NCI-H128 (cell line): ENCODE data around the gene ZNF697.
A peak's percentile ranks its signal among the peaks of the same experiment; 100 is the strongest.
"Not testable (repeated sequence)": the region's sequence is repeated elsewhere in the genome, so short reads cannot be mapped to it uniquely, and the experiment has no call there.

Experiments
- DNase-seq: peaks from one replicate; lab custom pipeline; 2025; ENCODE audit not compliant: unreplicated experiment; lab: John Stamatoyannopoulos, UW

The ZNF697 gene

DNA sequence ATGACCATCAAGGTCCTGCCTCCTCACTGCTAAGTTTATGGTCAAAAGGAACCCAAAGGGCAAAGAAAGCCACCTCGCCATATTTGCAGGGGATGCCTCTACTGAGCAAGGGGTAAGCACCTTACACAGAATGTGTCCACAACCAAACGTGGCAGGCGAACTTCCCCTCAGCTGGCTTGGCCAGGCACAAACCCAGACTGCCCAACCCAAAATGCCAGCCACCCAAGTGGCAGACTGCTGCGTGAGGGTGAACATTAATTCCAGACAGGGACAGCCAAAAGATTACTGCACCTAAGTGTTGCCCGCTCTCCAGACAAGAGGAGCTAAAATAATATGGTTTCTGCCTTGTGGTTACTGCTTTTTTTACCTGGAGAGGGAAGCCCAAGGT is 16.0 kb downstream of the ZNF697 start:
- no peak for DNase-seq

DNA sequence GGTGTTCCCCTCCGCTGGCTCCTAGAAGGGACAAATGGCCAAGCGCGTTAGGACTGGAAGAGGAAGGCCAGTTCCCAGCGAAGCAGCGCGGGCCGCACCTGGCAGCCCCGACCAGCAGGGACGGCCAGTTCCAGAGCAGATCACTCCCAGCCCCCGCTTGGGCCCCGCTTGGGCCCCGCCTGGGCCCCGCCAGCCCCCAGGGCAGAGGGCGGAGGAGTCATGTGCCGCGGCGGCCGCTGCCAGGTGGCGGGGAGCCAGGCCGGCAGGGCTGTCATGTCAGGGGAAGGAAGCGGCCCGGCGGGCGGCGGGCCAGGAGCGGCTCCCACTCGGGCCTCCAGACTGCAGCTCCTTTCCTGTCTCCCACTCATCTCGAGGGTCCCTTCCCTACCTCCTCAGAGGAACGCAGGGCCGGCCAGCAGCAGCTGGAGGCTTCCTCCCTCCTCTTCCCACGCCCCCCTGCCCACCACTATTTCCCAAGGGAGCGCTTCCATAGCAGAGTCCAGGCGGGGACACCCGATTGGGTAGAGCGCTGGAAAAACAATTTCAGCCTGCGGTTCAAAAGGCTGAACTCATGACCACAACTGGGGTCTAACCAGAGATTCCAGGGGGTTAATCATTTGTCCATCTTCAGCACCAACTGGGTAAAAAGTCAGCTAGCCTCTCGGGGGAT is 16.5 kb downstream of the ZNF697 start:
- DNase-seq, result no peak

GRCh38 chr1:119631086-119631432 is 17.0 kb downstream of the ZNF697 start:
- DNase-seq, result no peak

- no peak for DNase-seq
Measured at GRCh38 chr1:119626841-119627240, 21.2 kb downstream of the ZNF697 start.

DNA sequence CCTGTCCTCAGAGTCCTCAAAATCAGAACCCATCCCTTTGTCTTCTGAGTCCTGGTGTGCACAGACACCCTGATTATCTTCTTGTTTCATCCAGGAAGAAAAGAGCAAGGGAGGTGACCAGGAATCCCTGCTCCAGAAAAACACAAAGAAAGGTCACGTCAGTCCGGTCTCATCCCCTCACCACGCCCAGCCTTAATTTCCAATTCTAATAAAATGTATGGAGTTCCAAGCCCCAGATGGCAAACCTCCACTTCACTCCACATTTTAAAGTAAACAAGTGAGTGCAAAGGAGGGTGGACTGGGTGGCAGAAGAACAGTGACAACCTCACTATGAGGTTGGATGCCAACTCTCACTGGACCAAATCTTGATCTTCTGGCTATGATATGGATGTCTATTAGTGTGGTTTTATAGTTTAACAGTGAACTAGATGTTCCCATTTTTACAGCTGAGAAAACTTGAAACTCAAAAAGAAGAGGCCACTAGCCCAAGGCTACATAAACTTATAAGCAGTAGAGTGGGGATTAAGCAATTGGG is 22.0 kb downstream of the ZNF697 start:
- DNase-seq, result no peak

DNA sequence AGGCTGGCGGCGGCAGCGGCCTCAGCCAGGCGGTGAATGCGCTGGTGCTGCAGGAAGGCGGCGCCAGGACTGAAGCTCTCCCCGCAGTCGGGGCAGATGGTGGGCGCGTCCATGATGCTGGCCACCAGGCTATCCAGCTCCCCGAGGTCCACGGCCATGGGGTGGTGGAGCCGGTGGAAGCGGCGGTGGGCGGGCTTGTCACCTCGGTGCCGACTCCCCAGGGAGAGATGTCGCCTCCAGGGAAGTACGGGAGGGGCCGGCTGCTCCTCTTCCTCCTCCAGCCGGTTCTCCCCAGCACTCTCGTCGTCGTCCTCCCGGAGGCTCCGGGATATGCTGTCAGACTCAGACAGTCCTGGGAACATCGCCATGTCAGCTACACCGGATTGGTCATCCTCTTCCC is 24.4 kb downstream of the ZNF697 start:
- no peak for DNase-seq

DNA sequence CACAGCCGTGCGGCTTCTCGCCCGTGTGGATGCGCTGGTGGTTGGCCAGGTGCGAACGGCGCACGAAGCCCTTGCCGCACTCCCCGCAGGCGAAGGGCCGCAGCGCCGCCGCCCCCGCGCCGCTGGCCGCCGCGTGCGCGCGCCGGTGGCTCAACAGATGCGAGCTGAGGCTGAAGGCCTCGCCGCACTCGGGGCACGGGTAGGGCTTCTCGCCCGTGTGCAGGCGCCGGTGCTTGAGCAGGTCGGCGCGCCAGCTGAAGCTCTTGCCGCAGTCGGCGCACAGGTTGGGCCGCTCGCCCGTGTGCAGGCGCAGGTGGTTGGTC is 24.9 kb downstream of the ZNF697 start:
- no peak for DNase-seq

DNA sequence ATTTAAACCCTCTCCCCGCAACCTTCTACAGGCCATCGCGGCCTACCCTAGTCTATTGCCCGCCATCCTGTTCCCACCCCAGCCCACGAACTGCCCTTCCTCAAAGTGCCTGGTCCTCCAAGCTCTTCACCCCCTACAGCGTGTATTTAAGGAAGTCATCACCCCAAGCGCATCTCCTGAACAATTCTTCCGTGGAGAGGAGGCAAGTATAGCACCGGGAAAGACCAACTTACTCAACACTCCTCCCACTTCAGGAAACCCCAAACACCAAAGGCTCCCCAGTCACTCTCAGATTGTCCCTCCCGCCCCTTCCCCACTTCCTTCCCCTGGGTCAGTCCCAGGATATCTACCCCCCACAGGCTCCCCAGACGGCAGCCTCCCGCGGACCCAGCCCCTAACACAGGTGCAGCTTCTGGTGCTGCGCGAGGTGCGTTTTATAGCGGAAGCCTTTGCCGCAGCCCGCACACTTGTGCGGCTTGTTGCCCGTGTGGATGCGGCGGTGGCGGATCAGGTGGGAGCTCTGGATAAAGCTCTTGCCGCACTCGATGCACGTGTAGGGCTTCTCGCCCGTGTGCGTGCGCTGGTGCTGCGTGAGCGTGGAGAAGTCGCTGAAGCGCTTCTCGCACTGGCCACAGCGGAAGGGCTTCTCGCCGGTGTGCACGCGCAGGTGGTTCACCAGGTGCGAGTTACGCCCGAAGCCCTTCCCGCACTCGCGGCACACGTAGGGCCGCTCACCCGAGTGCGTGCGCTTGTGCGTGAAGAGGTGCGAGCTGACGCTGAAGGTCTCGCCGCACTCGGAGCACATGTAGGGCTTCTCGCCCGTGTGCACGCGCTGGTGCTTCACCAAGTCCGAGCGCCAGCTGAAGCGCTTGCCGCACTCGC is 25.5 kb downstream of the ZNF697 start:
- no peak for DNase-seq

GRCh38 chr1:119621705-119622104 is 26.4 kb downstream of the ZNF697 start:
- DNase-seq, result no peak

DNA sequence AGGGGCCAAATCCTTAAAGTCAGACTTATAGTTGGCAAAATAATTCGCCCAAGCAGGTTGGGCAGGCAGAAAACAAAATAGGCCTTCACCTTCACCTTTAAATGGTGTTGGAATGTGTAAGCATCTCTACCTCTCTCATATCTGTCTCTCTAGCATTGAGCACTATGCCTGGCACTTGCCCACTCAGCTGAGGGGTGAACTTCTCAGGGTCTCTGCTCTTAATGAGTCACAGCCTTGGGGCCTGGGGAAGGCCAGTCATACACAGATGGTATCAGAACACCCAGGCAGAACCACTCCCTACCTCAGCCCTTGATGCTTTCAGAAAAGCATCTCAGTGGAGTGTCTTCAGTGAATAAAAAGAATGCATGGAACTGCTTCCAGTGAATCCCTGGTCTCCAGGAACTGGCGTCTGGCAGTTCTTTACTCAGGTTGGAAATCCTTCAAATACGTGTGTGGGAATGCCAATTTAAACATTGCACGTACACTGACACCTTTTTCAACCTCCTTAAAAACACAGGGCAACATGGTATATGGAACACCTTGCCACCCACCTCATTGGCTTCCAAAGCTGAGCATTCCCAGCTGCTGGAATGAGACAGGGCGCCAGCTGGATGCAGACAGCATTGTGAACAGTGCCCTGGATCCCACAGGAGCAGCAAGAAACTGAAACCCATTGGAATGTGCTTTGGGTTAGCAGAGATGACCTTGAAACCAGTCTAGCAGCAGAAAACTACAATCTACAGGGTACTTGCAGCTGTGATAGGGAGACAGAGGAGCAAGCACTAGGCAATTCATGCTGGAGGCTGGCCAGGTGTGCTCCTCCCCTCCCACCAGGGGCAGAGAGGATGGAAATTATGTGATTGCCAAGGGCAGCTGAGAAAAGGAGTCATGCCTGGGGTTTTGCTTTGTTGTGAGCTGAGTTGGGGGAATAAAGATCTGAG is 30.0 kb downstream of the ZNF697 start:
- no peak for DNase-seq

DNA sequence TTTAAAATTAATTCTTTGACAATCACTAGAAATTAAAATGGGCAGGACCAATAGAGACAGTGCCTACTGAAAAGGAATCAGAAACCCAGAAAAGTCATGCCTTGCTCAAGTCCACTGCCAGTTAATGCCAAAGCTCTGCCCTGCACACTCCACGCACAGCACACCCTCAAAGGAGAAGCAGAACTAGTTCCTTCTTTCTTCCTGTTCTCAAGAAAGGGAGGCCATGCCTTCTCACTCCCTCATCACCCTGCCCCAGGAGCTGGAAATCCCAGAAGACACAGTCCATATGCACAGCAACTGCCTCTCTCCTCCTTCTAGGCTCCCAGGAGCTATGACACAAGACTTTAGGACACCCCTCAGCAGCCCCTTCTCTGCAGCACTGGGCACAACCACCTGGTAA is 31.3 kb downstream of the ZNF697 start:
- DNase-seq, result not testable (repeated sequence)

DNA sequence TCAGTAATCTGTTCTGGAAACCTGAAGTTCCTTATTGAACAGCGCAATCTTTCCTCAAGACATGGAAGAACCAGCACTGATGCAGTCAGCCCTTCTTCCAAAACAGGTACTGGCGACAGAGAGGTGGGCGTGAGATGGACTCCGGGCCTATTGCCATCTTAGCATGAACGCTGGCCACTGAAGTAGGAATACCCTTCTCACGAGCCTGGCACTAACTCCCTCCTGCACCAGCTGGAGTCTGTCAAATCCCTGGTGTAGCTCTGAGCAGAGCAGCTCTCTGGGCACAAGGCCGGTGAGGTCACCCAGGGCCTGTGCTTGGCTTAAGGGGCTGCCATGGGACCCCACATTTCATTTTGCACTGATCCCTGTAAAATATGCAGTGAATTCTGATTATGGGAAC is 33.0 kb downstream of the ZNF697 start:
- DNase-seq, result not testable (repeated sequence)

- peak; percentile 58 for DNase-seq
Measured at GRCh38 chr1:119613769-119614720, 34.0 kb downstream of the ZNF697 start.

DNA sequence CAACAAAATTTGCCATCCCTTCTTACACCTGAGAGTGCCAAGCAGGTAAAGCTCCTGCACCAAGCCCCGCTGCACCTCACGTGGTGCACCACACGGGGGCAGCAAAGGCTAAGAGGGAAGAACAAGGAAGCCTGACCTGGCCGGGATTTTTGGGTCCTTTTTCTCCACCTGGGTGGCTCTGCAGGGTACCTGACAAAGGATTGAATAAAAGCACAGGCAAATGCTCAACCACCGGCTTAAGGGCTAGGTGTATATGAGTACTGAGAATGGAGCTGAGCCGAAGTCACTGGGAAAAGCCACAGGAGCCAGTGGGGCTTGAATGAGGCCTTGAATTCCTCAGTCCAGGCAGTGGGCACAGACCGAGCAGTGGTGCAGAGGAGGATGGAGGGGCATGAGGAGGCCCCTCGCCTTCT is 36.4 kb downstream of the ZNF697 start:
- DNase-seq, result peak; percentile 80

GRCh38 chr1:119608816-119609215 is 39.2 kb downstream of the ZNF697 start:
- DNase-seq, result not testable (repeated sequence)

- not testable (repeated sequence) for DNase-seq
Measured at GRCh38 chr1:119607087-119607807, 40.8 kb downstream of the ZNF697 start.

DNA sequence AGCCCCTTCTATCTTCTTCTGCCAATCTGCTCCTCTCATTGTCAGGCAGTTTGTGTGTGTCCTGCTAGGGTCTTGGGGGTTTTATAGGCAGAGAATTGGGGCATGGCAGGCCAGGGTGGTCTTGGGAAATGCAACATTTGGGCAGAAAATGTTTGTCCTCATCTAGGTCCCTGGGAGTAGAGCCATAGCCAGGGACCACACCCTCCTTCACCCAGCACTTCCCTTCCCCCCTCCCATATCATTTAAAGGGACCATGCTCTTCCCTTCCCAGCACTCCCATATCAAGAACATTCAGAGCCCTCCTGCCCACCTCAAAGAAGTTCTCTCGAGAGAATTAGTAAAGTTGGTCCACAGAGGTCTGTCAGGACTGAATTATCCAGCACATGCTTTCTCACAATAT is 41.7 kb downstream of the ZNF697 start:
- no peak for DNase-seq

- no peak for DNase-seq
Measured at GRCh38 chr1:119605686-119606085, 42.4 kb downstream of the ZNF697 start.

- DNase-seq, result not testable (repeated sequence)
Measured at GRCh38 chr1:119605080-119605479, 43.0 kb downstream of the ZNF697 start.

GRCh38 chr1:119603695-119604094 is 44.4 kb downstream of the ZNF697 start:
- no peak for DNase-seq
